Liver (tissue), 9 donors: ENCODE data around the gene ACOT6. TPM values are rescaled to one million over a fixed set of nuclear protein-coding genes. Genes with fewer than 3 reads are reported as not detected.

Experiments
- DNase-seq: peaks from one replicate; pipeline ENCODE4 v3.0.0-alpha.2; 2017; ENCODE audit warnings: low spot score
- H3K27ac ChIP-seq, 2 donors: one replicate each; pipeline ENCODE4 v1.7.0; 2013; ENCODE audit warnings: inconsistent platforms in 2 of 2, low read length in 2 of 2, control low read depth in 1 of 2, low read depth in 1 of 2, mild to moderate bottlenecking in 1 of 2
- H3K27me3 ChIP-seq, 4 donors: one replicate each; pipeline versions ENCODE4 v1.6.1 to v1.7.0; 2013; ENCODE audit warnings: low read length in 3 of 4, inconsistent platforms in 1 of 4, mild to moderate bottlenecking in 1 of 4, moderate library complexity in 1 of 4; ENCODE audit not compliant: control insufficient read depth in 4 of 4, insufficient read depth in 4 of 4
- H3K36me3 ChIP-seq, 4 donors: one replicate each; pipeline versions ENCODE4 v1.6.1 to v1.7.0; 2013; ENCODE audit warnings: low read length in 3 of 4, mild to moderate bottlenecking in 3 of 4, low read depth in 1 of 4, moderate library complexity in 1 of 4; ENCODE audit not compliant: control insufficient read depth in 4 of 4, insufficient read depth in 3 of 4
- H3K4me1 ChIP-seq, 4 donors: one replicate each; pipeline versions ENCODE4 v1.6.1 to v1.7.0; 2013; ENCODE audit warnings: low read length in 3 of 4, mild to moderate bottlenecking in 3 of 4, moderate library complexity in 1 of 4; ENCODE audit not compliant: control insufficient read depth in 4 of 4, insufficient read depth in 4 of 4
- H3K4me3 ChIP-seq, 3 donors: one replicate each; pipeline versions ENCODE4 v1.6.1 to v1.7.0; 2013; ENCODE audit warnings: low read length in 3 of 3, control low read depth in 1 of 3, low read depth in 1 of 3, mild to moderate bottlenecking in 1 of 3
- H3K9ac ChIP-seq, 2 donors: one replicate each; pipeline ENCODE4 v1.7.0; 2013; ENCODE audit warnings: low read length in 2 of 2, mild to moderate bottlenecking in 2 of 2, moderate library complexity in 2 of 2, control low read depth in 1 of 2, low read depth in 1 of 2
- H3K9me3 ChIP-seq, 4 donors: one replicate each; pipeline versions ENCODE4 v1.6.1 to v1.7.0; 2013; ENCODE audit warnings: low read length in 3 of 4; ENCODE audit not compliant: control insufficient read depth in 4 of 4
- ATF3 ChIP-seq: IDR thresholded peaks from 2 replicates; pipeline ENCODE4 v1.6.1; 2016; ENCODE audit warnings: antibody characterized with exemption
- CTCF ChIP-seq: fragments of 150-350 bp; IDR thresholded peaks from 2 replicates; pipeline ENCODE4 v1.5.1; 2017; ENCODE audit warnings: improper control_type of control experiment, low read depth, low read length; ENCODE audit not compliant: missing input control
- EGR1 ChIP-seq, 2 donors: IDR thresholded peaks; 2 replicates each; pipeline ENCODE4 v1.6.1; 2016 to 2018; ENCODE audit warnings: antibody characterized with exemption in 2 of 2, low read depth in 2 of 2
- FOXA2 ChIP-seq: IDR thresholded peaks from 2 replicates; pipeline ENCODE4 v1.6.1; 2016; ENCODE audit warnings: antibody characterized with exemption
- GABPA ChIP-seq, 2 donors: IDR thresholded peaks in 1 of 2; conservative IDR thresholded peaks in 1 of 2; 2 replicates each; pipeline ENCODE4 v1.6.1; 2016; ENCODE audit warnings: antibody characterized with exemption in 2 of 2, mild to moderate bottlenecking in 1 of 2, moderate library complexity in 1 of 2
- HNF4G ChIP-seq: IDR thresholded peaks from 2 replicates; pipeline ENCODE4 v1.6.1; 2016; ENCODE audit warnings: antibody characterized with exemption
- JUND ChIP-seq, 2 donors: IDR thresholded peaks; 2 replicates each; pipeline ENCODE4 v1.6.1; 2016; ENCODE audit warnings: antibody characterized with exemption in 2 of 2
- NR2F2 ChIP-seq: IDR thresholded peaks from 2 replicates; pipeline ENCODE4 v1.6.1; 2016; ENCODE audit warnings: antibody characterized with exemption
- RAD21 ChIP-seq, 2 donors: IDR thresholded peaks; 2 replicates each; pipeline ENCODE4 v1.6.1; 2016; ENCODE audit warnings: antibody characterized with exemption in 2 of 2, mild to moderate bottlenecking in 2 of 2
- RXRA ChIP-seq, 2 donors: IDR thresholded peaks; 2 replicates each; pipeline ENCODE4 v1.6.1; 2017 to 2018; ENCODE audit warnings: antibody characterized with exemption in 2 of 2, mild to moderate bottlenecking in 1 of 2
- SP1 ChIP-seq: IDR thresholded peaks from 2 replicates; pipeline ENCODE4 v1.6.1; 2018; ENCODE audit warnings: antibody characterized with exemption, mild to moderate bottlenecking
- YY1 ChIP-seq: IDR thresholded peaks from 2 replicates; pipeline ENCODE4 v1.6.1; 2016; ENCODE audit warnings: antibody characterized with exemption, mild to moderate bottlenecking
- WGBS: extraction: QIAGEN DNeasy Blood & Tissue Kit; methylation state at CpG from one replicate; pipeline ENCODE4 v1.1.7; 2013; 5-methylcytosine and 5-hydroxymethylcytosine counted together
- polyA plus RNA-seq, 2 donors: library from polyadenylated mRNA; stranded (reverse) in 1 of 2; unstranded in 1 of 2; fragments of 200-250 nt in 1 of 2; fragments of >200 nt in 1 of 2; fragmentation: Nextera tagmentation in 1 of 2; extraction: Ambion mirVana in 1 of 2; gene quantifications; one replicate each; pipeline versions ENCODE4 v1.2.1 to v1.2.3, GENCODE V29; 2013 to 2015
- total RNA-seq, 2 donors: library from RNA; depleted of rRNA; stranded (reverse); fragments of >200 nt; gene quantifications; one replicate each; pipeline ENCODE4 v1.2.3, GENCODE V29; 2014
- donor health status: healthy.
- donor health status: healthy.
- donor health status: healthy.
- donor health status: healthy.
- donor health status: healthy.

Gene ACOT6
- total and polyA plus RNA-seq, 4 donors = 0.65 to 1.1 (median 1.1) TPM; not detected in 1

- Histone ChIP-seq H3K9ac (no peak overlapping the region), H3K4me3 (no peak overlapping the region), H3K4me1 (no peaks in the 10 kb centered on the region), H3K9me3 (no peaks in the 10 kb centered on the region), H3K27me3 (no peaks in the 10 kb centered on the region), H3K36me3 (no peaks in the 10 kb centered on the region), H3K27ac (no peak overlapping the region)
- TF ChIP-seq EGR1 (IDR thresholded peaks at IDR 0.05; ENCODE audit: low read depth in 2 of 2) = no peak
- TF ChIP-seq SP1 = no peak
- 87% methylated on average over 3 of the region's 3 CpGs for WGBS
- no peak for DNase-seq
Measured at GRCh38 chr14:73602994-73603393, 9.3 kb upstream of the ACOT6 start.

GRCh38 chr14:73606271-73606670, 6.0 kb upstream of the ACOT6 start:
- WGBS = 94% methylated on average over 3 of the region's 3 CpGs
- Histone ChIP-seq H3K9ac (no peak overlapping the region), H3K4me1 (peaks cover 0 to 4% (median 0%) of the 10 kb centered on the region in 4 donors), H3K9me3 (no peaks in the 10 kb centered on the region), H3K27ac (no peak overlapping the region), H3K4me3 (no peak overlapping the region), H3K27me3 (no peaks in the 10 kb centered on the region), H3K36me3 (no peaks in the 10 kb centered on the region)
- no peak for DNase-seq
- TF ChIP-seq HNF4G (no peak), NR2F2 (no peak), RAD21 (IDR thresholded peaks at IDR 0.05) (no peak), CTCF (no peak), JUND (IDR thresholded peaks at IDR 0.05) (no peak), RXRA (IDR thresholded peaks at IDR 0.05) (no peak)

GRCh38 chr14:73607241-73607640, 5.1 kb upstream of the ACOT6 start:
- H3K36me3 ChIP-seq = no peaks in the 10 kb centered on the region
- H3K4me3 ChIP-seq = no peak overlapping the region
- no peak overlapping the region for H3K9ac ChIP-seq
- H3K9me3 ChIP-seq = no peaks in the 10 kb centered on the region
- H3K27ac ChIP-seq = no peak overlapping the region
- H3K4me1 ChIP-seq = peaks cover 0 to 9% (median 3%) of the 10 kb centered on the region in 4 donors
- H3K27me3 ChIP-seq = no peaks in the 10 kb centered on the region
- DNase-seq = no peak
- no peak for TF ChIP-seq NR2F2
- TF ChIP-seq CTCF = no peak
- no peak for TF ChIP-seq GABPA (IDR thresholded peaks at IDR 0.05 in 1 of 2, conservative IDR thresholded peaks at IDR 0.05 in 1 of 2)
- TF ChIP-seq ATF3 = no peak
- no peak for TF ChIP-seq SP1
- TF ChIP-seq EGR1 (IDR thresholded peaks at IDR 0.05; ENCODE audit: low read depth in 2 of 2) = no peak
- no peak for TF ChIP-seq FOXA2
- TF ChIP-seq YY1 = no peak
- 79% methylated on average over 1 of the region's 1 CpG for WGBS
